D721Med (cell line): Measurements from ENCODE around the gene EOMES.

Experiments
- DNase-seq: peaks from one replicate; pipeline ENCODE4 v3.0.0; 2011; ENCODE audit warnings: low spot score; ENCODE audit not compliant: insufficient read length
- FAIRE-seq: peaks from 2 replicates; lab custom pipeline; 2011; peaks lifted over from hg19 to GRCh38; lab: Jason Lieb, UNC
- TF ChIP-seq, protein P1 (sequence below): IDR thresholded peaks from 2 replicates; pipeline ENCODE4 v1.5.1; 2012; ENCODE audit warnings: mild to moderate bottlenecking, control low read depth; ENCODE audit not compliant: insufficient read depth; ENCODE audit errors: missing control alignments

EOMES gene

DNA sequence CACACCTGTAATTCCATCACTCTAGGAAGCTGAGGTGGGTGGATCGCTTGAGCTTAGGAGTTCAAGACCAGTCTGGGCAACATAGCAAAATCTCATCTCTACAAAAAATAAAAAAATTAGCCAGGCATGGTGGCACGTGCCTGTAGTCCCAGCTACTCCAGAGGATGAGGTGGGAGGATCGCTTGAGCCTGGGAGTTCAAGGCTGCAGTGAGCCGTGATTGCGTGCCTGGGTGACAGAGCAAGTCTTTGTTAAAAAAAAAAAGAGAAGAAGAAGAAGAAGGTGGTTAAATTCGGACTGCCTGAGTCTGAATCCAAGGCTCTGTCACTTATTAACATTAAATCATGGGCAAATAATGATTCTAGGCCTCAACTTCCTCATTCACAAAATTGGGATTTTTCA, 51.0 kb downstream of the EOMES start:
- FAIRE-seq: no peak
- no peak for DNase-seq
- TF ChIP-seq, protein P1, sequence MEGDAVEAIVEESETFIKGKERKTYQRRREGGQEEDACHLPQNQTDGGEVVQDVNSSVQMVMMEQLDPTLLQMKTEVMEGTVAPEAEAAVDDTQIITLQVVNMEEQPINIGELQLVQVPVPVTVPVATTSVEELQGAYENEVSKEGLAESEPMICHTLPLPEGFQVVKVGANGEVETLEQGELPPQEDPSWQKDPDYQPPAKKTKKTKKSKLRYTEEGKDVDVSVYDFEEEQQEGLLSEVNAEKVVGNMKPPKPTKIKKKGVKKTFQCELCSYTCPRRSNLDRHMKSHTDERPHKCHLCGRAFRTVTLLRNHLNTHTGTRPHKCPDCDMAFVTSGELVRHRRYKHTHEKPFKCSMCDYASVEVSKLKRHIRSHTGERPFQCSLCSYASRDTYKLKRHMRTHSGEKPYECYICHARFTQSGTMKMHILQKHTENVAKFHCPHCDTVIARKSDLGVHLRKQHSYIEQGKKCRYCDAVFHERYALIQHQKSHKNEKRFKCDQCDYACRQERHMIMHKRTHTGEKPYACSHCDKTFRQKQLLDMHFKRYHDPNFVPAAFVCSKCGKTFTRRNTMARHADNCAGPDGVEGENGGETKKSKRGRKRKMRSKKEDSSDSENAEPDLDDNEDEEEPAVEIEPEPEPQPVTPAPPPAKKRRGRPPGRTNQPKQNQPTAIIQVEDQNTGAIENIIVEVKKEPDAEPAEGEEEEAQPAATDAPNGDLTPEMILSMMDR: no peak

DNA sequence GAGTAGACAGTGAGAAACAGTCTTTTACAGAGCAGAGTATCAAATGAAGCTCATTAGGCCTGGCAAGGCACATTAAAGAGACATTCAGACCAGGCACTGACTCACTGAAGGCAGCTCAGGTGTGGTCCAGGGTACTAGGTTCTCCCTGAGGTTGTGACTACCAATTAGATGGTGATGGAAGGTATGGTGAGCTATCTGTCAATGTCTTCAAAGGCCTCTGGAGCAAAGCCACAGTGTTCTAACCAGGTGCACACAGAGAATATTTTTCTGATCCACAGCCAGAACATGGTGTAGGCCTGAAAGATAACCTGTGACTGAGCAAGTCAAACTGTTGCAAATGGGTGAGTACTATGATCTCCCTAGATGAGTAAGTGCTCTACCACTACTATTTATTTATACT, 51.5 kb downstream of the EOMES start:
- FAIRE-seq: no peak
- no peak for DNase-seq
- TF ChIP-seq, protein P1: no peak

DNA sequence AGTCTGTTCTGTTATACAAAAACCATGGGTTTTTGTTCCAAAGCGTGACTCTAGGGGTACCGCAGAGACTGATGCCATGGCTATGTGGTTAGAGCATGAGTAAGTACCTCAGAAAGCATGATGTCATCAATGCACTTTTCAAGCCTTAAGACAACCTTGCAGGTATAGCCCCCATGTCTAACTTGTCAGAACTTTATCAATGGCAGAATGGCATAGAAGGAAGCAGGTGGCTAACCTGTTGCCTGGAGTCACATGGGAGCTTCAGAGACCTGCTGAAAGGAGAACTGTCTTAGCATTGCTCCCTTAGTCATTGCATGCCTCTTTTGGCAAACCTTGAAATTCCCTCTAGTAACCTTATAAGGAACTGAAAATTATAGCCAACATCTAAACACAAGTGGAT, 52.5 kb downstream of the EOMES start:
- FAIRE-seq (no peak), DNase-seq (no peak)
- TF ChIP-seq, protein P1: no peak

DNA sequence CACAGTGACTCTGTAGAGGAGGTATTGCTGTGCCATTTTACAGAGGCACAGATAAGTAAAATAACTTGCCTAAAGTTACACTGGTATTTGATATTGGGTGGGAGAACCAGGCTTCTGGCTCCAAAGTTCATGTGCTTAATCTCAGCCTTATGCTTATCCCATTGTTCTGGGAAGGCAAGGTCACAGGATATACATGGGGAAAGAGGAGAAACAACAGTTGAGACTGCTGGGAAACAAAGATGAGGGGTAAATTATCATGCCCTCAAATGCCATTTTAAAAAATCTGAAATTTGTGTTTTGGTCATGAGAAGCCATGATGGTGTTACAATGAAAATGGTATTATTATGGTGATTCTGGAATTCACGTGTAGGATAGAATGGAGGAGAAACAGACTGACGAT, 54.4 kb downstream of the EOMES start:
- DNase-seq (no peak), FAIRE-seq (no peak)
- TF ChIP-seq, protein P1: no peak

DNA sequence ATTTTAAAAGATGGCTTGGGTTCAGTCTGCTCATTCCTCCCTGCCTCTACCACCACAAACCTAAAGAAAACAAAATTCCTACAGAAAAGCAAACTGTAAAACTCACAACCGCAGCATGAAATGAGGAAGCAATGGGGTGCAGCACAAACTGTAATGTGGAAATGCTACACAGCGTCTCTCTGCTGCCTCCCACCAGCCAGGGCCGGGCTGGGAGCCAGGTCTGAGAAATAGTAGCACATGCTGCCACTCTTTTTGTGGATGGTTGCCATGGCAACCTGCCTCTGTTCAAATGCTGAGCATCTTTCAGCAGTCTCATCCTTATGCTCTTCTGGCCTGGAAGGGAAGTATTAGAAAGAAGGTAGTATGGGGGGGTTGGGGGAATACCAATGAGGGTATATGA, 55.4 kb downstream of the EOMES start:
- TF ChIP-seq, protein P1: no peak
- no peak for DNase-seq
- FAIRE-seq: no peak

DNA sequence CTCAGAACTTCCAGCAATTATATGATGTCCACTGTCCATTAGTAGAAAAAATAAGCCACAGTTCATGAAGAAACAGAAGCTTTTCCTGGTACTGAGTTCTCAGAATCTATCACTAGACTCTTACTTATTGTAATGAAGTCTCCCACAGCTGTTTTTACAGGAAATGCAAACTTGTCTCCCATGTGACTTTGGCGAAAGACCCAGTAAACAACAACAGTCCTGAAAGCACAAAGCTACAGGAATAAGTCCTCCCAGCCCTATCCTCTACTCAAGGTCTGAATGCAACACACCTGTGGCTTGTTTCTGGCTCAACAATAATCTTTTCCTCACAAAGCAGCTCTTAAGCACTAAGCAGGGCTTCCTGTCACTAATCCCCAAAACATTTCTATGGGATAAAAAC, 55.9 kb downstream of the EOMES start:
- no peak for DNase-seq
- TF ChIP-seq, protein P1: no peak
- no peak for FAIRE-seq
